ENCODE data around the gene ZBTB5. TPM values are rescaled to one million over a fixed set of nuclear protein-coding genes. Genes with fewer than 3 reads are reported as not detected.

ZBTB5 gene
- total and polyA plus RNA-seq, 9 of the 15 experiments (the other 6 are each of a cell fraction or from before 2014, with no cell fraction given) = 2.3 to 43.2 (median 15.5) TPM

GRCh38 chr9:37485389-37486255, 20.4 kb upstream of the ZBTB5 start, which contains the start of gene POLR1E (continued):
- TF ChIP-seq THAP12 (CRISPR knock-in tag; IDR thresholded peaks at IDR 0.05) (peak; percentile 67; the same call in 1 of the 2 replicates), ZNF174 (CRISPR knock-in tag; IDR thresholded peaks at IDR 0.05) (no peak), ZNF75A (CRISPR knock-in tag; IDR thresholded peaks at IDR 0.05) (no peak), ZNF551 (CRISPR knock-in tag; IDR thresholded peaks at IDR 0.05) (no peak), DIDO1 (tag; IDR thresholded peaks at IDR 0.05; ENCODE audit: low read depth) (0 out of 2 replicates have a peak, but pooled peaks have one; percentile 36), HMG20A (CRISPR knock-in tag; conservative IDR thresholded peaks at IDR 0.05) (no peak), TRIM28 (IDR thresholded peaks at IDR 0.05) (0 out of 2 replicates have a peak, but pooled peaks have one; percentile 18), MNT (conservative IDR thresholded peaks at IDR 0.05) (peak; percentile 93 to 97), CHCHD3 (CRISPR knock-in tag; IDR thresholded peaks at IDR 0.05) (no peak), AFF1 (IDR thresholded peaks at IDR 0.05; ENCODE audit: low read depth in 1 of 2, partially characterized antibody in 2 of 2) (no peak), YY1 (IDR thresholded peaks at IDR 0.05; ENCODE audit: borderline replicate concordance in 1 of 3, control insufficient read depth in 1 of 3, extremely low read depth in 1 of 3, insufficient read depth in 3 of 3, insufficient read length in 1 of 3, insufficient replicate concordance in 2 of 3, low read depth in 1 of 3, low read length in 2 of 3) (peak in 2 of 3 experiments; percentile 66 to 76), EHMT2 (IDR thresholded peaks at IDR 0.05) (peak; percentile 29; the same call in 1 of the 2 replicates), POLR2AphosphoS5 (IDR thresholded peaks at IDR 0.05; ENCODE audit: control insufficient read depth, insufficient read depth, low read depth, low read length) (peak; percentile 80), CSDE1 (IDR thresholded peaks at IDR 0.05) (no peak), NR2F6 (CRISPR knock-in tag; IDR thresholded peaks at IDR 0.05) (no peak), L3MBTL2 (IDR thresholded peaks at IDR 0.05) (peak; percentile 97)

Data from K562 (cell line).